Measurements from ENCODE around the gene SMKR1. TPM values are rescaled to one million over a fixed set of nuclear protein-coding genes. Genes with fewer than 3 reads are reported as not detected.
"Not testable (repeated sequence)": the region's sequence is repeated elsewhere in the genome, so short reads cannot be mapped to it uniquely, and the experiment has no call there.

SMKR1 gene
- total RNA-seq, 1 donor from 2014 or later: not detected

DNA sequence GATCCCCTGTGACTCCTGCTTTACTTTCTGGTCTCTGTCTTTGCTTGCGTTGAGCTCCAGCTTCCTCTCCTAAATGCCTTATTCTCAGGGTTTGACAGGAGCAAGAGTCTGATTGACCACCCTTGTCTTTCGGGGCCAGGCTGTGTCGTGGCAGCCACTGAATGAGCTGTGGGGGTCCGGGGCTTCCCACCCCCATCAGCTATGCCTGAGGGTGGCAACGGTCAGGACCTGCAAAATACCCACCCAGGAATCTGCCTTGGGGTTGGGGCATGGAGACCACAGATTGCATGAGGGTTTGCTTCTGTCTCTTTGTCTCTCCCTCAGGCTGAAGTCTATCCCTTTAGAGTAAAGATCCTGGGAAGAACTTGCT, 20.6 kb downstream of the SMKR1 start:
- H3K27me3 ChIP-seq: no peaks in the 10 kb centered on the region
- no peak overlapping the region for H3K4me3 ChIP-seq
- TF ChIP-seq POLR2A (IDR thresholded peaks at IDR 0.05): no peak
- no peaks in the 10 kb centered on the region for H3K9me3 ChIP-seq
- DNase-seq (ENCODE audit: extremely low spot score in 2 of 2): no peak
- H3K36me3 ChIP-seq: no peaks in the 10 kb centered on the region
- H3K4me1 ChIP-seq: no peaks in the 10 kb centered on the region
- no peak overlapping the region for H3K27ac ChIP-seq
- intact Hi-C loops (cut with DNase I): no loop called here

DNA sequence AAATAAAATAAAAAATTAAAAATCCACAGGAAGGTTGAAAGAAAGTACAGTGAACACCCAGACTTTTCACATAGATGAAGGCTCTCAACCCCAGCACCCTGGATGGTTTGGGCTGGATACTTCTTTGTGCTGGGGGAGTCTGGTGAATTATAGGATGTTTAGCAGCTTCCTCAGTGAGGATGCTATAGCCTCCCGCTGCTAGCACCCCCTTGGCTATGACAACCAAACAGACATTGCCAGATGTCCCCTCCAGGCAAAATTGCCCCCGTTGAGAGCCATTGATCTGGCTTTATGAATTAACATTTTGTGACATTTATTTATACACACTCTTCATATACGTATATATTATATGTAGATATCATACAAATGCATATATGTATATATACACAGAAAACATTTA, 21.6 kb downstream of the SMKR1 start:
- no peak for TF ChIP-seq POLR2AphosphoS5 (IDR thresholded peaks at IDR 0.05; ENCODE audit: insufficient read depth in 1 of 2, low read depth in 1 of 2)
- TF ChIP-seq POLR2A (IDR thresholded peaks at IDR 0.05): no peak
- TF ChIP-seq, protein P1, sequence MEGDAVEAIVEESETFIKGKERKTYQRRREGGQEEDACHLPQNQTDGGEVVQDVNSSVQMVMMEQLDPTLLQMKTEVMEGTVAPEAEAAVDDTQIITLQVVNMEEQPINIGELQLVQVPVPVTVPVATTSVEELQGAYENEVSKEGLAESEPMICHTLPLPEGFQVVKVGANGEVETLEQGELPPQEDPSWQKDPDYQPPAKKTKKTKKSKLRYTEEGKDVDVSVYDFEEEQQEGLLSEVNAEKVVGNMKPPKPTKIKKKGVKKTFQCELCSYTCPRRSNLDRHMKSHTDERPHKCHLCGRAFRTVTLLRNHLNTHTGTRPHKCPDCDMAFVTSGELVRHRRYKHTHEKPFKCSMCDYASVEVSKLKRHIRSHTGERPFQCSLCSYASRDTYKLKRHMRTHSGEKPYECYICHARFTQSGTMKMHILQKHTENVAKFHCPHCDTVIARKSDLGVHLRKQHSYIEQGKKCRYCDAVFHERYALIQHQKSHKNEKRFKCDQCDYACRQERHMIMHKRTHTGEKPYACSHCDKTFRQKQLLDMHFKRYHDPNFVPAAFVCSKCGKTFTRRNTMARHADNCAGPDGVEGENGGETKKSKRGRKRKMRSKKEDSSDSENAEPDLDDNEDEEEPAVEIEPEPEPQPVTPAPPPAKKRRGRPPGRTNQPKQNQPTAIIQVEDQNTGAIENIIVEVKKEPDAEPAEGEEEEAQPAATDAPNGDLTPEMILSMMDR (IDR thresholded peaks at IDR 0.05): no peak
- Histone ChIP-seq H3K27ac (no peak overlapping the region), H3K27me3 (no peaks in the 10 kb centered on the region), H3K9me3 (no peaks in the 10 kb centered on the region), H3K4me3 (no peak overlapping the region), H3K4me1 (no peaks in the 10 kb centered on the region), H3K36me3 (no peaks in the 10 kb centered on the region)
- intact Hi-C loops (cut with DNase I): no loop called here
- DNase-seq (ENCODE audit: extremely low spot score in 2 of 2): no peak

DNA sequence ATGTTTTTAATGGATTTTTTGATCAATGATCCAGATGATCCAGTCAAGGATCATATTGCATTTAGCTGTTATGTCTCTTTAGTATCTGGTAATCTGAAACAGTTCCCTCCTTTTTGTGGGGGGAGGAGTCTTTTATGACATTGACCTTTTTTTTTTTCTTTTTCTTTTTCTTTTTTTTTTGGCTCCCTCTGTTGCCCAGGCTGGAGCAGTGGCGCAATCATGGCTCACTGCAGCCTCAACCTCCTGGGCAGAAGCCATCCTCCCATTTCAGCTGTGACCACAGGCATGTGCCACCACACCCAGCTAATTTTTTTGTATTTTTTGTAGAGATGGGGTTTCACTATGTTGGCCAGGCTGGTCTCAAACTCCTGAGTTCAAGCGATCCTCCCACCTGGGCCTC, 22.1 kb downstream of the SMKR1 start:
- DNase-seq (ENCODE audit: extremely low spot score in 2 of 2); H3K4me1 ChIP-seq: not testable (repeated sequence)

DNA sequence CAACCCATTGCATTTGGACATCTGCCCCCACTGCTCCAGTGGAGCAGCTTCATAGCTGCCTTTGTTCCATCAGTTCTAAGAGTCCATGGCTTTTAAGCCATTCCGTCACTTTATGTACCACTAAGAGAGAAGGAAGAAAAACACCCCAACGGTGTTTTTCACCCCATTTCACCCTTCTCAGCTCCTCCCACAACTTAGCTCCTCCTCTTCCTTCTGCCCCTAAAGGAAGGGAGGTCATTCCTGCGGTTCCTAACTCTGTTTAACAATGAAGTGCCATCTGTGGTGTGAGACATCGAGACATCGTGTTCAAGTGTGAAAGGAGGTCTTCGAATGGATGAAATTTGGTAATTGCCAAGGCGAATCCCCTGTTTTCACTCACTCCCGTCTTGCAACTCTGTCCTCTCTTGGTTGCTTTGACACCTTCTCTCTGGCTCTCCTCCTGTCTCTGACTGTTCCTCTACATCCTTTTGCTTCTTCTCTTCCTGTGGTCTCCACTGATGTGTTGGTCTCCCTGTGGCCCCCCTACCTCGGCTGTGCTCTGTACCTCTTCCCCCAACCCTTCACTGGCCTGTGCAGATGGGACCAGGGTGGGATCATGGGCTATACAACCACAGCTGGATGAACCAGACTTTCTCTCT, 23.0 kb downstream of the SMKR1 start:
- intact Hi-C loops (cut with DNase I): no loop called here
- H3K36me3 ChIP-seq: no peaks in the 10 kb centered on the region
- no peaks in the 10 kb centered on the region for H3K27me3 ChIP-seq
- H3K4me1 ChIP-seq: no peaks in the 10 kb centered on the region
- H3K4me3 ChIP-seq: no peak overlapping the region
- no peak for TF ChIP-seq POLR2A (IDR thresholded peaks at IDR 0.05)
- TF ChIP-seq POLR2AphosphoS5 (IDR thresholded peaks at IDR 0.05; ENCODE audit: insufficient read depth in 1 of 2, low read depth in 1 of 2): no peak
- TF ChIP-seq, protein P1 (IDR thresholded peaks at IDR 0.05): no peak
- no peaks in the 10 kb centered on the region for H3K9me3 ChIP-seq
- no peak overlapping the region for H3K27ac ChIP-seq
- no peak for DNase-seq (ENCODE audit: extremely low spot score in 2 of 2)

More for the DNA sequence above, 22.1 kb downstream of the SMKR1 start:
- intact Hi-C loops (cut with DNase I); H3K36me3 ChIP-seq; H3K4me3 ChIP-seq; H3K27me3 ChIP-seq; H3K9me3 ChIP-seq; H3K27ac ChIP-seq: not testable (repeated sequence)

DNA sequence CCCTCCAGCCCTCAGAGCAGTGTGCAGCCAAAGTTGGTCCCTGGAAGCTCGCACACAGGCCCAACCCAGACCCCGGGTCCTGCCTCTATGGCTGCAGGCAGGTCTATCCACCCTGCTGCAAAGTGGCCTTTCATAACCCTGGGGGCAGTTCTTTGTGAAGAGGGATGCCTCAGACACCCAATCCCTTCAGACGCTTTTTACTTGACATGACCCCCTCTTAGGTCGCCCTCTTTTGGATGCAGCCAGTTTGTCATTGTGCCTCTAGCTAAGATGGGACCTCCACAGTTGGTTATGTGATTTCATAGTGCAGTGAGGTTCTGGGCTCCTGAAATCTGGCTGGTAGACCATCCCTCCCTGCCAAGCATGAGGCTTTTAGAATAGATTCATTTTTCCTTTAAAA, 27.3 kb downstream of the SMKR1 start:
- no peaks in the 10 kb centered on the region for H3K4me1 ChIP-seq
- H3K9me3 ChIP-seq: no peaks in the 10 kb centered on the region
- no peaks in the 10 kb centered on the region for H3K36me3 ChIP-seq
- no peak overlapping the region for H3K27ac ChIP-seq
- DNase-seq (ENCODE audit: extremely low spot score in 2 of 2): no peak
- intact Hi-C loops (cut with DNase I): no loop called here
- no peak for TF ChIP-seq POLR2A (IDR thresholded peaks at IDR 0.05)
- TF ChIP-seq, protein P1 (IDR thresholded peaks at IDR 0.05): no peak
- TF ChIP-seq POLR2AphosphoS5 (IDR thresholded peaks at IDR 0.05; ENCODE audit: insufficient read depth in 1 of 2, low read depth in 1 of 2): no peak
- H3K4me3 ChIP-seq: no peak overlapping the region
- no peaks in the 10 kb centered on the region for H3K27me3 ChIP-seq

DNA sequence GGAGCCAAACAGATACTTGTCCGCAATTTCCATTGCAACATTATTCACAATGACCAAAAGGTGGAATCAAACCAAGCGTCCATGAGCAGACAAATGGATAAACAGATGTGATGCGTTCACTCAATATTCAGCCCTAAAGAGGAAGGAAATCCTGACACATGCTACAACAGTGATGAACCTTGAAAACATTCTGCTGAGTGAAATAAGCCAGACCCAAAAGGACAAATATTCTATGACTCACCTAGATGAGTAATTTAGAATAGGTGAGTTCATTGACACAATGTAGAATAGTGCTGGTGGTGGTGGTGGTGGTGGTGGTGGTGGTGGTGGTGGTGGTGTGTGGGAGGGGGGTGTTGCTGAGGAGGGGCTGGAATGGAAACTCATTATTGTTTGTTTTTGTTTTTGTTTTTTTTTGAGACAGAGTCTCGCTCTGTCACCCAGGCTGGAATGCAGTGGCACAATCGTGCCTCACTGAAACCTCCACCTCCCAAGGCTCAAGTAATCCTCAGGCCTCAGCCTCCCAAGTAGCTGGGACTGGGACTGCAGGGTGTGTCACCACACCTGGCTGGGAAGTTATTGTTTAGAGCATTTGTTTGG, 28.6 kb downstream of the SMKR1 start:
- no peak overlapping the region for H3K27ac ChIP-seq
- intact Hi-C loops (cut with DNase I): no loop called here
- DNase-seq (ENCODE audit: extremely low spot score in 2 of 2): no peak
- no peaks in the 10 kb centered on the region for H3K36me3 ChIP-seq
- TF ChIP-seq POLR2AphosphoS5 (IDR thresholded peaks at IDR 0.05; ENCODE audit: insufficient read depth in 1 of 2, low read depth in 1 of 2) (no peak), POLR2A (IDR thresholded peaks at IDR 0.05) (no peak)
- TF ChIP-seq, protein P1 (IDR thresholded peaks at IDR 0.05): no peak
- no peaks in the 10 kb centered on the region for H3K4me1 ChIP-seq
- H3K4me3 ChIP-seq: no peak overlapping the region
- H3K9me3 ChIP-seq: no peaks in the 10 kb centered on the region
- no peaks in the 10 kb centered on the region for H3K27me3 ChIP-seq
